ENCODE measurements around the gene SPECC1. TPM values are rescaled to one million over a fixed set of nuclear protein-coding genes. Genes with fewer than 3 reads are reported as not detected.

The SPECC1 gene
- total and polyA plus RNA-seq, 2 of the 13 experiments (the other 11 are each of a cell fraction or from before 2014, with no cell fraction given): 2.3 to 6.9 TPM

DNA sequence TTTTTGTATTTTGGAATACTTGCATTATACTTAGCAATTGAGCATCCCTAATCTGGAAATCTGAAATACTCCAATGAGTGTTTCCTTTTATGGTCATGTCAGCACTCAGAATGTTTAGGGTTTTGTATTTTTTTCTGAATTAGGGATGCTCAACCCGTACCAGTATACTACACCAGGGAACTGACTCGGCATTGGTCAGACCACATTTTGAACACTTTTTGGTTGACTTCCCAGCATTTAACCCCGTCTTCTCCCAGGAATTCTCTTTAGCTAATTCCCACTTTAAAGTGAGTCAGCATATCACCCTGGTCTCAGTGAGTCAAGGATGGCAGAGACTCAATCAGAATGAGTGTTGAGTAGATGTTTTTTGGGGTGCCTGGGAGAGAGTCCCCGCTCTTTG is 177.9 kb downstream of the SPECC1 start:
- no peaks in the 10 kb centered on the region for H3K79me2 ChIP-seq (ENCODE audit: insufficient read depth, low read length)
- no TSS peak for BruUV-seq (replicated peaks)

More for the DNA sequence above, 177.9 kb downstream of the SPECC1 start:
- in situ Hi-C loops (cut with HindIII; ENCODE audit: extremely low pct_ligation_motif_present, low pct_unique_long_range_greater_than_20kb): no loop called here
- H3K27me3 ChIP-seq (ENCODE audit: control insufficient read depth in 1 of 2, insufficient read depth in 2 of 2, low read length in 2 of 2): no peaks in the 10 kb centered on the region
- FAIRE-seq (no peak), DNase-seq (ENCODE audit: low spot score) (no peak), ATAC-seq (no peak)
- no peak overlapping the region for H3K4me3 ChIP-seq (replicated peaks in 1 of 3; ENCODE audit: insufficient read depth in 1 of 3, low read depth in 2 of 3, low read length in 3 of 3)
- CTCF ChIA-PET (ENCODE audit: low intra/inter-chr PET ratio, low total read pairs): no interaction called here
- no peaks in the 10 kb centered on the region for H4K20me1 ChIP-seq (ENCODE audit: insufficient read depth, low read length)
- H3K9ac ChIP-seq (ENCODE audit: insufficient read depth, low read depth, low read length): no peak overlapping the region
- H3K9me3 ChIP-seq (ENCODE audit: low read length): no peaks in the 10 kb centered on the region
- H3K4me1 ChIP-seq (ENCODE audit: insufficient read depth, low read length): no peaks in the 10 kb centered on the region
- H3K4me2 ChIP-seq (ENCODE audit: low read depth, low read length): no peak overlapping the region
- WGBS (ENCODE audit: low lambda C conversion rate): 78% methylated on average over 4 of the region's 4 CpGs
- H2AFZ ChIP-seq (ENCODE audit: low read length): no peak overlapping the region
- TF ChIP-seq HNF1B (CRISPR knock-in tag; IDR thresholded peaks at IDR 0.05): no peak
- TF ChIP-seq SALL1 (CRISPR knock-in tag; IDR thresholded peaks at IDR 0.05): no peak
- TF ChIP-seq POLR2AphosphoS2 (IDR thresholded peaks at IDR 0.05; ENCODE audit: low read depth, low read length): no peak
- no peak for TF ChIP-seq ZNF737 (CRISPR knock-in tag; IDR thresholded peaks at IDR 0.05; ENCODE audit: borderline replicate concordance)
- no peak for TF ChIP-seq GABPA (IDR thresholded peaks at IDR 0.05; ENCODE audit: low read depth, low read length)
- no peak for TF ChIP-seq GABPA (CRISPR knock-in tag; IDR thresholded peaks at IDR 0.05; ENCODE audit: low read depth)
- no peak for TF ChIP-seq GPBP1L1 (CRISPR knock-in tag; IDR thresholded peaks at IDR 0.05)
- no peak for TF ChIP-seq CHD4 (IDR thresholded peaks at IDR 0.05; ENCODE audit: borderline replicate concordance, low read length)
- TF ChIP-seq ZSCAN22 (CRISPR knock-in tag; IDR thresholded peaks at IDR 0.05): no peak
- no peak for TF ChIP-seq FOXP1 (IDR thresholded peaks at IDR 0.05)
- TF ChIP-seq FOXP1 (CRISPR knock-in tag; IDR thresholded peaks at IDR 0.05): no peak
- TF ChIP-seq, protein P1, sequence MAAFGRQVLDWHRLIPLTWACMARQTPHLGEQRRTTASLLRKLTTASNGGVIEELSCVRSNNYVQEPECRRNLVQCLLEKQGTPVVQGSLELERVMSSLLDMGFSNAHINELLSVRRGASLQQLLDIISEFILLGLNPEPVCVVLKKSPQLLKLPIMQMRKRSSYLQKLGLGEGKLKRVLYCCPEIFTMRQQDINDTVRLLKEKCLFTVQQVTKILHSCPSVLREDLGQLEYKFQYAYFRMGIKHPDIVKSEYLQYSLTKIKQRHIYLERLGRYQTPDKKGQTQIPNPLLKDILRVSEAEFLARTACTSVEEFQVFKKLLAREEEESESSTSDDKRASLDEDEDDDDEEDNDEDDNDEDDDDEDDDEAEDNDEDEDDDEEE (CRISPR knock-in tag; IDR thresholded peaks at IDR 0.05): no peak
- no peak for TF ChIP-seq TCF7L2 (IDR thresholded peaks at IDR 0.05; ENCODE audit: low read depth, low read length)
- TF ChIP-seq ZNF33B (CRISPR knock-in tag; IDR thresholded peaks at IDR 0.05): no peak
- no peak for TF ChIP-seq ZNF441 (CRISPR knock-in tag; IDR thresholded peaks at IDR 0.05; ENCODE audit: borderline replicate concordance)
- TF ChIP-seq, protein P2, sequence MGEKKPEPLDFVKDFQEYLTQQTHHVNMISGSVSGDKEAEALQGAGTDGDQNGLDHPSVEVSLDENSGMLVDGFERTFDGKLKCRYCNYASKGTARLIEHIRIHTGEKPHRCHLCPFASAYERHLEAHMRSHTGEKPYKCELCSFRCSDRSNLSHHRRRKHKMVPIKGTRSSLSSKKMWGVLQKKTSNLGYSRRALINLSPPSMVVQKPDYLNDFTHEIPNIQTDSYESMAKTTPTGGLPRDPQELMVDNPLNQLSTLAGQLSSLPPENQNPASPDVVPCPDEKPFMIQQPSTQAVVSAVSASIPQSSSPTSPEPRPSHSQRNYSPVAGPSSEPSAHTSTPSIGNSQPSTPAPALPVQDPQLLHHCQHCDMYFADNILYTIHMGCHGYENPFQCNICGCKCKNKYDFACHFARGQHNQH (CRISPR knock-in tag; IDR thresholded peaks at IDR 0.05): no peak
- TF ChIP-seq CAMTA2 (CRISPR knock-in tag; IDR thresholded peaks at IDR 0.05; ENCODE audit: borderline replicate concordance): no peak
- TF ChIP-seq, protein P3, sequence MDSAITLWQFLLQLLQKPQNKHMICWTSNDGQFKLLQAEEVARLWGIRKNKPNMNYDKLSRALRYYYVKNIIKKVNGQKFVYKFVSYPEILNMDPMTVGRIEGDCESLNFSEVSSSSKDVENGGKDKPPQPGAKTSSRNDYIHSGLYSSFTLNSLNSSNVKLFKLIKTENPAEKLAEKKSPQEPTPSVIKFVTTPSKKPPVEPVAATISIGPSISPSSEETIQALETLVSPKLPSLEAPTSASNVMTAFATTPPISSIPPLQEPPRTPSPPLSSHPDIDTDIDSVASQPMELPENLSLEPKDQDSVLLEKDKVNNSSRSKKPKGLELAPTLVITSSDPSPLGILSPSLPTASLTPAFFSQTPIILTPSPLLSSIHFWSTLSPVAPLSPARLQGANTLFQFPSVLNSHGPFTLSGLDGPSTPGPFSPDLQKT (CRISPR knock-in tag; IDR thresholded peaks at IDR 0.05; ENCODE audit: borderline replicate concordance): no peak
- TF ChIP-seq ZNF674 (CRISPR knock-in tag; IDR thresholded peaks at IDR 0.05; ENCODE audit: low read depth): no peak
- no peak overlapping the region for H3K27ac ChIP-seq (ENCODE audit: extremely low read length, insufficient read depth, low read length)
- H3K36me3 ChIP-seq (replicated peaks in 1 of 2; ENCODE audit: control insufficient read depth in 1 of 2, insufficient read depth in 2 of 2, low read length in 2 of 2): no peaks in the 10 kb centered on the region
- intact Hi-C loops (cut with micrococcal nuclease; ENCODE audit: unreplicated experiment): no loop called here
- POLR2A ChIA-PET: no interaction called here
